Osteocyte (in vitro differentiated cells): Measurements from ENCODE around the gene TP63. TPM values are rescaled to one million over a fixed set of nuclear protein-coding genes. Genes with fewer than 3 reads are reported as not detected.

ENCODE experiments used
- microRNA-seq: library from miRNA; unstranded; fragments of <30 nt; microRNA quantifications from one replicate; pipeline ENCODE4 v1.1.0, GENCODE V29; 2020; ENCODE audit not compliant: unreplicated experiment
- total RNA-seq: library from RNA; stranded (reverse); gene quantifications from 2 replicates; pipeline ENCODE4 v1.2.1, GENCODE V29; 2021

TP63 gene
- total RNA-seq, 1 donor from 2014 or later: 0.16 TPM

Small RNAs within 50 kb of the gene (microRNA-seq; reads per million reads assigned to microRNA genes)
- gene MIR944: not detected
